ENCODE measurements around the gene ZNF488.

DNA sequence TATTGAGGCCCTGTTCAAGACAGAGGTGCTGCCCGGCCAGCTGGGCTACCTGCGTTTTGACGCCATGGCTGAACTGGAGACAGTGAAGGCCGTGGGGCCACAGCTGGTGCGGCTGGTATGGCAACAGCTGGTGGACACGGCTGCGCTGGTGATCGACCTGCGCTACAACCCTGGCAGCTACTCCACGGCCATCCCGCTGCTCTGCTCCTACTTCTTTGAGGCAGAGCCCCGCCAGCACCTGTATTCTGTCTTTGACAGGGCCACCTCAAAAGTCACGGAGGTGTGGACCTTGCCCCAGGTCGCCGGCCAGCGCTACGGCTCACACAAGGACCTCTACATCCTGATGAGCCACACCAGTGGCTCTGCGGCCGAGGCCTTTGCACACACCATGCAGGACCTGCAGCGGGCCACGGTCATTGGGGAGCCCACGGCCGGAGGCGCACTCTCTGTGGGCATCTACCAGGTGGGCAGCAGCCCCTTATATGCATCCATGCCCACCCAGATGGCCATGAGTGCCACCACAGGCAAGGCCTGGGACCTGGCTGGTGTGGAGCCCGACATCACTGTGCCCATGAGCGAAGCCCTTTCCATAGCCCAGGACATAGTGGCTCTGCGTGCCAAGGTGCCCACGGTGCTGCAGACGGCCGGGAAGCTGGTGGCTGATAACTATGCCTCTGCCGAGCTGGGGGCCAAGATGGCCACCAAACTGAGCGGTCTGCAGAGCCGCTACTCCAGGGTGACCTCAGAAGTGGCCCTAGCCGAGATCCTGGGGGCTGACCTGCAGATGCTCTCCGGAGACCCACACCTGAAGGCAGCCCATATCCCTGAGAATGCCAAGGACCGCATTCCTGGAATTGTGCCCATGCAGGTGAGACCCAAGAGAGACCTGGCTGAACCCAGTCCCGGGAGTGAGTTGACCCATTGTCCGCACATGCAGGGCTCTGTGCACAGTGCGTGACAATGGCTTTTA is 33.1 kb downstream of the ZNF488 start:
- TF ChIP-seq, protein P1, sequence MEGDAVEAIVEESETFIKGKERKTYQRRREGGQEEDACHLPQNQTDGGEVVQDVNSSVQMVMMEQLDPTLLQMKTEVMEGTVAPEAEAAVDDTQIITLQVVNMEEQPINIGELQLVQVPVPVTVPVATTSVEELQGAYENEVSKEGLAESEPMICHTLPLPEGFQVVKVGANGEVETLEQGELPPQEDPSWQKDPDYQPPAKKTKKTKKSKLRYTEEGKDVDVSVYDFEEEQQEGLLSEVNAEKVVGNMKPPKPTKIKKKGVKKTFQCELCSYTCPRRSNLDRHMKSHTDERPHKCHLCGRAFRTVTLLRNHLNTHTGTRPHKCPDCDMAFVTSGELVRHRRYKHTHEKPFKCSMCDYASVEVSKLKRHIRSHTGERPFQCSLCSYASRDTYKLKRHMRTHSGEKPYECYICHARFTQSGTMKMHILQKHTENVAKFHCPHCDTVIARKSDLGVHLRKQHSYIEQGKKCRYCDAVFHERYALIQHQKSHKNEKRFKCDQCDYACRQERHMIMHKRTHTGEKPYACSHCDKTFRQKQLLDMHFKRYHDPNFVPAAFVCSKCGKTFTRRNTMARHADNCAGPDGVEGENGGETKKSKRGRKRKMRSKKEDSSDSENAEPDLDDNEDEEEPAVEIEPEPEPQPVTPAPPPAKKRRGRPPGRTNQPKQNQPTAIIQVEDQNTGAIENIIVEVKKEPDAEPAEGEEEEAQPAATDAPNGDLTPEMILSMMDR (IDR thresholded peaks at IDR 0.05): no peak
- no peak for TF ChIP-seq POLR2A (IDR thresholded peaks at IDR 0.05)
- no peak for TF ChIP-seq EP300 (IDR thresholded peaks at IDR 0.05)

Measured in ovary (tissue), 3 donors.